HepG2 (cell line): ENCODE data around the gene SYNGAP1. TPM values are rescaled to one million over a fixed set of nuclear protein-coding genes. Genes with fewer than 3 reads are reported as not detected.

Experiments
- ATAC-seq: fragments of 200-7000 bp; cut with Tn5 transposase; 3 replicates; pipeline ENCODE4 v1.9.1; 2020; ENCODE audit warnings: mild to moderate bottlenecking, moderate library complexity
- BruUV-seq: library from RNA; stranded (reverse); fragments of 400-500 nt; replicated peaks from 2 replicates; lab custom pipeline; 2021; lab: Mats Ljungman, UMichigan
- CTCF ChIA-PET: fragments of 300-600 bp; formaldehyde crosslinking; extraction: SDS; loops from one replicate; lab custom pipeline; 2021; ENCODE audit warnings: low total read pairs, inconsistent platforms, low intra/inter-chr PET ratio; lab: Yijun Ruan, JAX
- POLR2A ChIA-PET: fragments of 350-600 bp; sonication (Branson Sonifier 250); formaldehyde crosslinking; loops from one replicate; lab custom pipeline; 2020; ENCODE audit warnings: antibody characterized with exemption, inconsistent platforms; lab: Yijun Ruan, JAX
- DNase-seq: peaks from one replicate; pipeline ENCODE4 v3.0.0-alpha.2; 2015; ENCODE audit warnings: low spot score
- FAIRE-seq: peaks from 3 replicates; lab custom pipeline; 2011; peaks lifted over from hg19 to GRCh38; lab: Jason Lieb, UNC
- H2AFZ ChIP-seq: one replicate; pipeline ENCODE4 v1.6.1; 2011; ENCODE audit warnings: low read length, inconsistent platforms
- H3K27ac ChIP-seq: fragments of 300-600 bp; 3 replicates; pipeline ENCODE4 v1.8.0; 2011; ENCODE audit warnings: mixed run types, mild to moderate bottlenecking, mixed read lengths, low read length, inconsistent platforms; ENCODE audit not compliant: insufficient read depth; ENCODE audit errors: extremely low read length
- H3K27me3 ChIP-seq, 2 experiments: fragments of 200-600 bp in 1 of 2; 2 replicates in 1 of 2; 3 replicates in 1 of 2; pipeline versions ENCODE4 v1.6.0 to v1.8.0; 2011; ENCODE audit warnings: low read length in 2 of 2, mild to moderate bottlenecking in 2 of 2, moderate library complexity in 2 of 2, inconsistent platforms in 1 of 2; ENCODE audit not compliant: insufficient read depth in 2 of 2, control insufficient read depth in 1 of 2
- H3K36me3 ChIP-seq, 2 experiments: fragments of 200-600 bp in 1 of 2; replicated peaks in 1 of 2; 2 replicates in 1 of 2; 3 replicates in 1 of 2; pipeline versions ENCODE4 v1.5.1 to v1.8.0; 2011; ENCODE audit warnings: low read length in 2 of 2, inconsistent platforms in 1 of 2; ENCODE audit not compliant: insufficient read depth in 2 of 2, control insufficient read depth in 1 of 2
- H3K4me1 ChIP-seq: 2 replicates; pipeline ENCODE4 v1.5.1; 2012; ENCODE audit warnings: low read length, inconsistent platforms; ENCODE audit not compliant: insufficient read depth
- H3K4me2 ChIP-seq: 2 replicates; pipeline ENCODE4 v1.6.0; 2011; ENCODE audit warnings: low read depth, low read length, inconsistent platforms
- H3K4me3 ChIP-seq, 3 experiments: fragments of 200-600 bp in 1 of 3; sonication (generic), shearing (Covaris generic) in 1 of 3; replicated peaks in 1 of 3; 2 replicates each; pipeline ENCODE4 v1.5.1; 2011 to 2016; ENCODE audit warnings: low read length in 3 of 3, inconsistent platforms in 2 of 3, low read depth in 2 of 3, mild to moderate bottlenecking in 2 of 3, control low read depth in 1 of 3, mixed read lengths in 1 of 3; ENCODE audit not compliant: insufficient read depth in 1 of 3
- H3K79me2 ChIP-seq: one replicate; pipeline ENCODE4 v1.6.1; 2011; ENCODE audit warnings: low read length, inconsistent platforms; ENCODE audit not compliant: insufficient read depth
- H3K9ac ChIP-seq: 2 replicates; pipeline ENCODE4 v1.6.0; 2011; ENCODE audit warnings: mild to moderate bottlenecking, low read depth, low read length, inconsistent platforms; ENCODE audit not compliant: insufficient read depth
- H3K9me3 ChIP-seq: 2 replicates; pipeline ENCODE4 v1.5.1; 2012; ENCODE audit warnings: mild to moderate bottlenecking, low read length
- H4K20me1 ChIP-seq: 2 replicates; pipeline ENCODE4 v1.6.0; 2011; ENCODE audit warnings: inconsistent platforms, mild to moderate bottlenecking, low read length, moderate library complexity; ENCODE audit not compliant: insufficient read depth
- BORCS8-MEF2B ChIP-seq: sonication (generic); formaldehyde crosslinking; IDR thresholded peaks from 2 replicates; pipeline ENCODE4 v1.8.0; 2022; ENCODE audit warnings: mild to moderate bottlenecking, missing genetic modification reagents
- BRCA1 ChIP-seq: sonication (generic); formaldehyde crosslinking; IDR thresholded peaks from 2 replicates; pipeline ENCODE4 v1.4.0; 2020; ENCODE audit warnings: missing genetic modification reagents
- HOXA7 ChIP-seq: sonication (generic); formaldehyde crosslinking; IDR thresholded peaks from 2 replicates; pipeline ENCODE4 v1.8.1; 2022; ENCODE audit warnings: mild to moderate bottlenecking, missing genetic modification reagents, moderate library complexity
- MXD4 ChIP-seq: IDR thresholded peaks from 2 replicates; pipeline ENCODE4 v1.6.1; 2016; ENCODE audit warnings: mild to moderate bottlenecking, missing biosample characterization, missing genetic modification reagents
- REPIN1 ChIP-seq: sonication (generic); formaldehyde crosslinking; IDR thresholded peaks from 2 replicates; pipeline ENCODE4 v1.8.0; 2022; ENCODE audit warnings: missing genetic modification reagents, low read depth, mild to moderate bottlenecking, borderline replicate concordance
- SRSF4 ChIP-seq: fragments of 200-400 bp; formaldehyde crosslinking; IDR thresholded peaks from one replicate; pipeline ENCODE4 v1.6.1; 2018; ENCODE audit warnings: mild to moderate bottlenecking, low read depth, low read length, moderate library complexity; ENCODE audit not compliant: poor library complexity, severe bottlenecking
- WGBS: methylation state at CpG from one replicate; pipeline ENCODE4 v1.1.6; 2017; ENCODE audit warnings: low lambda C conversion rate; 5-methylcytosine and 5-hydroxymethylcytosine counted together
- in situ Hi-C: cut with HindIII; loops from 2 replicates; pipeline ENCODE4 v1.10.0; 2017; ENCODE audit warnings: low pct_unique_long_range_greater_than_20kb; ENCODE audit not compliant: extremely low pct_ligation_motif_present
- intact Hi-C: fragments of 100-400 bp; cut with micrococcal nuclease; formaldehyde crosslinking; loops from one replicate; pipeline ENCODE4 v1.10.0; 2022; ENCODE audit not compliant: unreplicated experiment
- polyA plus RNA-seq, 8 experiments: library from polyadenylated mRNA; depleted of rRNA in 3 of 8; stranded (reverse) in 7 of 8; unstranded in 1 of 8; fragments of >200 nt; fragmentation: Illumina TruSeq in 4 of 8; extraction: Trizol in 4 of 8; gene quantifications; 2 replicates each; pipeline versions ENCODE4 v1.2.1 to v1.2.3, GENCODE V29; 2011 to 2016; ENCODE audit warnings: low read depth in 4 of 8, missing spikeins in 1 of 8, mixed read lengths in 1 of 8; ENCODE audit not compliant: insufficient read depth in 1 of 8
- total RNA-seq, 5 experiments: library from RNA; depleted of rRNA; stranded (reverse); fragments of >200 nt; fragmentation: Illumina TruSeq; extraction: Trizol; gene quantifications; 2 replicates each; pipeline ENCODE4 v1.2.3, GENCODE V29; 2016; ENCODE audit warnings: low read depth in 1 of 5
- TF ChIP-seq, protein P1 (sequence below): sonication (generic); formaldehyde crosslinking; IDR thresholded peaks from 2 replicates; pipeline ENCODE4 v1.9.0; 2021; ENCODE audit warnings: missing genetic modification reagents, borderline replicate concordance
- TF ChIP-seq, protein P2 (sequence below): sonication (generic); formaldehyde crosslinking; conservative IDR thresholded peaks from 2 replicates; pipeline ENCODE4 v1.4.0; 2020; ENCODE audit warnings: mild to moderate bottlenecking, missing genetic modification reagents, moderate library complexity
- TF ChIP-seq, protein P3 (sequence below): sonication (generic); formaldehyde crosslinking; IDR thresholded peaks from 2 replicates; pipeline ENCODE4 v1.5.0; 2020; ENCODE audit warnings: missing genetic modification reagents
- TF ChIP-seq, protein P4 (sequence below), 2 experiments: sonication (generic) in 1 of 2; formaldehyde crosslinking in 1 of 2; IDR thresholded peaks; 2 replicates each; pipeline versions ENCODE4 v1.4.0 to v1.6.1; 2016 to 2020; ENCODE audit warnings: borderline replicate concordance in 1 of 2, low read depth in 1 of 2, mild to moderate bottlenecking in 1 of 2, missing genetic modification reagents in 1 of 2

The SYNGAP1 gene
- total and polyA plus RNA-seq, 2 of the 13 experiments (the other 11 are each of a cell fraction or from before 2014, with no cell fraction given), result 0.75 to 1.1 TPM

DNA sequence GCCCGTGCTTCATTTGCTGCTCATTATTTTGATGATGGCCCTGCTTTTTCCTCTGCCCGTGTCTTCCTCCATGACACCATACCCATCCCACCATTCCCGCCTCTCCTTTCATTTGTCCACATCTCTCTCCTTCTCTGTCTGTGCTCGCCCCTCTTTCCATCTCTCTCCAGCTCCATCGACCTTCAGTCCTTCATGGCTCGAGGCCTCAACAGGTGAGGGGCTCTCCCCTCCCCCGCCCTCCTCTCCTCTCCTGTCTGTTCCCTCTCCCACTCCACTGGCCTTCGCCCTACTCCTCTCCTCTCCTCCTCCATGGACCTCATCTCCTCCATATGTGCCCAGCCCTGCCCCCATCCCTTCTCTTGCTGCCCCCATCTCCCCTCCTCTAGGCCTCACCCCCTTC is 22.4 kb downstream of the SYNGAP1 start (continued):
- TF ChIP-seq MXD4, result no peak
- TF ChIP-seq, all 625 proteins: peak for 0

DNA sequence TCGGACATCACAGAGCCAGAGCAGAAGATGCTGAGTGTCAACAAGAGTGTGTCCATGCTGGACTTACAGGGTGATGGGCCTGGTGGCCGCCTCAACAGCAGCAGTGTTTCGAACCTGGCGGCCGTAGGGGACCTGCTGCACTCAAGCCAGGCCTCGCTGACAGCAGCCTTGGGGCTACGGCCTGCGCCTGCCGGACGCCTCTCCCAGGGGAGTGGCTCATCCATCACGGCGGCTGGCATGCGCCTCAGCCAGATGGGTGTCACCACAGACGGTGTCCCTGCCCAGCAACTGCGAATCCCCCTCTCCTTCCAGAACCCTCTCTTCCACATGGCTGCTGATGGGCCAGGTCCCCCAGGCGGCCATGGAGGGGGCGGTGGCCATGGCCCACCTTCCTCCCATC is 23.2 kb downstream of the SYNGAP1 start:
- DNase-seq (no peak), FAIRE-seq (no peak)
- no peak overlapping the region for H3K9ac ChIP-seq
- POLR2A ChIA-PET, result interaction anchor here (3.2 kb wide), 1 partner anchor 11 kb away, joined by 13 read pairs; the partner anchor contains the start of gene ZBTB9
- no peaks in the 10 kb centered on the region for H4K20me1 ChIP-seq
- H3K4me1 ChIP-seq, result no peaks in the 10 kb centered on the region
- no peak overlapping the region for H3K4me2 ChIP-seq
- TF ChIP-seq HOXA7 (CRISPR knock-in tag) (no peak), SRSF4 (no peak), REPIN1 (CRISPR knock-in tag) (no peak), BRCA1 (CRISPR knock-in tag) (no peak), BORCS8-MEF2B (no peak)
- TF ChIP-seq, protein P1, sequence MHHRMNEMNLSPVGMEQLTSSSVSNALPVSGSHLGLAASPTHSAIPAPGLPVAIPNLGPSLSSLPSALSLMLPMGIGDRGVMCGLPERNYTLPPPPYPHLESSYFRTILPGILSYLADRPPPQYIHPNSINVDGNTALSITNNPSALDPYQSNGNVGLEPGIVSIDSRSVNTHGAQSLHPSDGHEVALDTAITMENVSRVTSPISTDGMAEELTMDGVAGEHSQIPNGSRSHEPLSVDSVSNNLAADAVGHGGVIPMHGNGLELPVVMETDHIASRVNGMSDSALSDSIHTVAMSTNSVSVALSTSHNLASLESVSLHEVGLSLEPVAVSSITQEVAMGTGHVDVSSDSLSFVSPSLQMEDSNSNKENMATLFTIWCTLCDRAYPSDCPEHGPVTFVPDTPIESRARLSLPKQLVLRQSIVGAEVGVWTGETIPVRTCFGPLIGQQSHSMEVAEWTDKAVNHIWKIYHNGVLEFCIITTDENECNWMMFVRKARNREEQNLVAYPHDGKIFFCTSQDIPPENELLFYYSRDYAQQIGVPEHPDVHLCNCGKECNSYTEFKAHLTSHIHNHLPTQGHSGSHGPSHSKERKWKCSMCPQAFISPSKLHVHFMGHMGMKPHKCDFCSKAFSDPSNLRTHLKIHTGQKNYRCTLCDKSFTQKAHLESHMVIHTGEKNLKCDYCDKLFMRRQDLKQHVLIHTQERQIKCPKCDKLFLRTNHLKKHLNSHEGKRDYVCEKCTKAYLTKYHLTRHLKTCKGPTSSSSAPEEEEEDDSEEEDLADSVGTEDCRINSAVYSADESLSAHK, result no peak
- TF ChIP-seq, protein P2, sequence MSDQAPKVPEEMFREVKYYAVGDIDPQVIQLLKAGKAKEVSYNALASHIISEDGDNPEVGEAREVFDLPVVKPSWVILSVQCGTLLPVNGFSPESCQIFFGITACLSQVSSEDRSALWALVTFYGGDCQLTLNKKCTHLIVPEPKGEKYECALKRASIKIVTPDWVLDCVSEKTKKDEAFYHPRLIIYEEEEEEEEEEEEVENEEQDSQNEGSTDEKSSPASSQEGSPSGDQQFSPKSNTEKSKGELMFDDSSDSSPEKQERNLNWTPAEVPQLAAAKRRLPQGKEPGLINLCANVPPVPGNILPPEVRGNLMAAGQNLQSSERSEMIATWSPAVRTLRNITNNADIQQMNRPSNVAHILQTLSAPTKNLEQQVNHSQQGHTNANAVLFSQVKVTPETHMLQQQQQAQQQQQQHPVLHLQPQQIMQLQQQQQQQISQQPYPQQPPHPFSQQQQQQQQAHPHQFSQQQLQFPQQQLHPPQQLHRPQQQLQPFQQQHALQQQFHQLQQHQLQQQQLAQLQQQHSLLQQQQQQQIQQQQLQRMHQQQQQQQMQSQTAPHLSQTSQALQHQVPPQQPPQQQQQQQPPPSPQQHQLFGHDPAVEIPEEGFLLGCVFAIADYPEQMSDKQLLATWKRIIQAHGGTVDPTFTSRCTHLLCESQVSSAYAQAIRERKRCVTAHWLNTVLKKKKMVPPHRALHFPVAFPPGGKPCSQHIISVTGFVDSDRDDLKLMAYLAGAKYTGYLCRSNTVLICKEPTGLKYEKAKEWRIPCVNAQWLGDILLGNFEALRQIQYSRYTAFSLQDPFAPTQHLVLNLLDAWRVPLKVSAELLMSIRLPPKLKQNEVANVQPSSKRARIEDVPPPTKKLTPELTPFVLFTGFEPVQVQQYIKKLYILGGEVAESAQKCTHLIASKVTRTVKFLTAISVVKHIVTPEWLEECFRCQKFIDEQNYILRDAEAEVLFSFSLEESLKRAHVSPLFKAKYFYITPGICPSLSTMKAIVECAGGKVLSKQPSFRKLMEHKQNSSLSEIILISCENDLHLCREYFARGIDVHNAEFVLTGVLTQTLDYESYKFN (CRISPR knock-in tag), result no peak
- TF ChIP-seq, protein P3, sequence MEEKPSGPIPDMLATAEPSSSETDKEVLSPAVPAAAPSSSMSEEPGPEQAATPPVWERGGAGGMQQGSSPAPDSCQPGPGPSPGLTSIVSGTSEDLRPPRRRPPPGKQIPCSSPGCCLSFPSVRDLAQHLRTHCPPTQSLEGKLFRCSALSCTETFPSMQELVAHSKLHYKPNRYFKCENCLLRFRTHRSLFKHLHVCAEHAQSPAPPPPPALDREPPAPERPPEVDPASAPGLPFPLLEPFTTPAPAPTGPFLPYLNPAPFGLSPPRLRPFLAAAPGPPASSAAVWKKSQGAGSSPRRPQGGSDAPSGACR (CRISPR knock-in tag), result no peak
- TF ChIP-seq, protein P4, sequence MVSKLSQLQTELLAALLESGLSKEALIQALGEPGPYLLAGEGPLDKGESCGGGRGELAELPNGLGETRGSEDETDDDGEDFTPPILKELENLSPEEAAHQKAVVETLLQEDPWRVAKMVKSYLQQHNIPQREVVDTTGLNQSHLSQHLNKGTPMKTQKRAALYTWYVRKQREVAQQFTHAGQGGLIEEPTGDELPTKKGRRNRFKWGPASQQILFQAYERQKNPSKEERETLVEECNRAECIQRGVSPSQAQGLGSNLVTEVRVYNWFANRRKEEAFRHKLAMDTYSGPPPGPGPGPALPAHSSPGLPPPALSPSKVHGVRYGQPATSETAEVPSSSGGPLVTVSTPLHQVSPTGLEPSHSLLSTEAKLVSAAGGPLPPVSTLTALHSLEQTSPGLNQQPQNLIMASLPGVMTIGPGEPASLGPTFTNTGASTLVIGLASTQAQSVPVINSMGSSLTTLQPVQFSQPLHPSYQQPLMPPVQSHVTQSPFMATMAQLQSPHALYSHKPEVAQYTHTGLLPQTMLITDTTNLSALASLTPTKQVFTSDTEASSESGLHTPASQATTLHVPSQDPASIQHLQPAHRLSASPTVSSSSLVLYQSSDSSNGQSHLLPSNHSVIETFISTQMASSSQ (IDR thresholded peaks at IDR 0.05; ENCODE audit: low read depth), result no peak
- TF ChIP-seq, protein P4 (CRISPR knock-in tag; IDR thresholded peaks at IDR 0.05; ENCODE audit: borderline replicate concordance), result no peak
- TF ChIP-seq, all 625 proteins: peak for 0
- Histone ChIP-seq H3K27me3 (no peaks in the 10 kb centered on the region; a peak in 1 of 5 replicates), H2AFZ (no peak overlapping the region), H3K4me3 (no peak overlapping the region), H3K27ac (no peak overlapping the region), H3K36me3 (peaks cover 0 to 1% of the 10 kb centered on the region in 2 experiments; a peak in 1 of 5 replicates), H3K9me3 (no peaks in the 10 kb centered on the region), H3K79me2 (no peaks in the 10 kb centered on the region)
- no TSS peak for BruUV-seq
- CTCF ChIA-PET, result no interaction called here
- intact Hi-C loops (no loop called here), in situ Hi-C loops (no loop called here)
- ATAC-seq, result no peak
- WGBS, result 94% methylated on average over 10 of the region's 17 CpGs
